ENCODE data around the gene DENND1B.
"Not testable (repeated sequence)": the region's sequence is repeated elsewhere in the genome, so short reads cannot be mapped to it uniquely, and the experiment has no call there.

DENND1B gene

GRCh38 chr1:197619008-197619640 is 156.2 kb downstream of the DENND1B start:
- no peak for DNase-seq

GRCh38 chr1:197618061-197618460 is 157.2 kb downstream of the DENND1B start:
- no peak for DNase-seq

DNA sequence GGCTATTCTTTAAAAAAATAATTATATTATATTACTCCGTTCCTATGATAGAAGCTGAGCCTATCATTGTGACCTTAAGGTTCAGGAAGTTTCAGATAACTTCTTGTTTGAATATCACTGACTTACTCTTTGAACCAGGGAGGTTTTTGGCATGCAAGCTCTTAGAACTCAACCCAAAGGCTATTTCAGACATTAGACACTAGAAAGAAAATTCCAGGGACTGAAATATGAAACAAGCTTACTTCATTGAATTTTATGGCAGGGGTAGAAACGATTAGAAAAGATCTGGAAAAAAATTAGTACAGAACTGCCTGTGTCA is 159.6 kb downstream of the DENND1B start:
- DNase-seq, result no peak

- DNase-seq, result no peak
Measured at GRCh38 chr1:197614916-197615692, 160.2 kb downstream of the DENND1B start.

GRCh38 chr1:197606168-197606845 is 169.0 kb downstream of the DENND1B start:
- no peak for DNase-seq

- DNase-seq, result no peak
Measured at GRCh38 chr1:197604302-197604701, 171.0 kb downstream of the DENND1B start.

DNA sequence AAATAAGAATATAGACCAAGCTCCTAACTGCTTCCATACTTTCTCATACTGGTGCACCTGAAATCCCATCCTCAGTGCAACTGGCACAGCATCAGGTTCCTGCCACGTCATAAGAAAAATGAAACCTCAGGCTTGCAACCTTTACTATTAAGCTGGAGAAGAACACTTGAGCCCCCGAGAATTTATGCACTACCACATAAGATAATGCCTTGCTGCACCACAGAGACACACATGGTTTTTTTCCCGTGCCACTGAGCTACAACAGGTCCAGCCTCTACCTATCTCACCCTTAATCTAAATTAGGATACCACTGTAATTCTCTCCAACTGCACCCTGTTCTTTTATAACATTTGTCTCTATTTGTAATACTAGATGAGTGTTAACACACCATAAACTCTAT is 174.5 kb downstream of the DENND1B start:
- DNase-seq, result no peak

GRCh38 chr1:197599789-197600188 is 175.5 kb downstream of the DENND1B start:
- DNase-seq, result no peak

- DNase-seq, result no peak
Measured at GRCh38 chr1:197598935-197599334, 176.3 kb downstream of the DENND1B start.

DNA sequence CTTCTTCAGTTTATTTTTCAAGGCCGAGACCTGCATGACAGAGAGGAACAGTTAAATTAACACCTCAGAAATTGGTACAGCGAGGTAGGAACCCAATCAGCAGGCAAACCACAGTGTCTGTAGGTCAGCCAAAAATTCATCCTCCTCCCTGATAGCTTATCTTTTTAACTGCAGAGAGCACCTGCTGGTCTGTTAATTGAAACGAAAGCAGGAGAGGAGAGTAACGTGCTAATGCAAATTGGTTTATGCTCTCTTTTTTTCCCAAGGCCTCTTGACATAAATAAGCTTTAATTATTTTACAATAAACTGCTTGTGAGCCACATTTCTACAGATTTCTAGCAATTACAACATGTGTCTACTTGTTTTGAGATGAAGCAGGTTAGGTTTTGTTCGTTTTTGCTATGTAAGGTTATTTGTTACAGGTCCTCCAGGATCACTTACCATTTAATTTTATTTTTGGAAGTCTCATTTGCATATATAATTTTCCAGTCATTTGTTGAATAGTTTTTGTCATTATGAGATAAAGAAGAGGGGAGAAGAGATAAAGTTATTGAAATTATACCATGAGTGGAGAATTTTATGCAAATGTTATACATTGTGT is 179.9 kb downstream of the DENND1B start:
- no peak for DNase-seq

DNA sequence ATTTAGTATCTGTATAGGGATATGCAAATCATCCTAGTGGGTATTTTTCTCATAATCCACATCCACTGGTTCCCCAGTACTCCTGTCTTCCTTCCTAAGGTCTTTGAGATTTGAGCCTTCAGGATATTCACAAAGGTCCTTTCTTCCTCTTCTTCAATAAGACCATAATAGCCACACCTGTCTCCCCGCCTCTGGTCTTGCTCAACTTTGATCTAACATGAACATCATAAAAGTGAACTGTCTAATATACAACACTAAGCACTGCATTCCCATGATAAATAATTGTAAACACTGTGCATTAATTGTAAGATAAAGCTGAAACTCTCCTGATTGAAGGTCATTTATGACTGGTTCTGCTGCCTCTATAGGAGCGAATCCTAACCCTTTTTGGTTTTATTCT is 184.6 kb downstream of the DENND1B start:
- DNase-seq, result no peak

DNA sequence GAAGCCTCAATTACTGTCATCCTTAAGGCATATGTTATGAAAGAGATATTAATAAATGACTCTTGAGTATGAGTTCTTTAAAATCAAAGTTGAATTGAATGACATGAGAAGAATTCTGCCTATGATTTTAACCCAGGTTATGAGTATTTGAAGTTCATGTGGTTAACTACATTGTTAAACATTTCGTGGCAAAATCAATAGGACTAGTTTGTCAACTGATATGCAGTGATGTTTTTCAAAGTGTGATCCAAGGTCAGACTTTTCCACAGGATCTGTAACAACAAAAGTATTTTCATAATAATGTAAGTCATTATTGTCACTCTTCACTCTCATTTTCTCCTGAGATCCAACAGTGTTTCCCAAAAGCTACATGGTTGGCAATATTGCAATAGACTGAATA is 189.5 kb downstream of the DENND1B start:
- no peak for DNase-seq

DNA sequence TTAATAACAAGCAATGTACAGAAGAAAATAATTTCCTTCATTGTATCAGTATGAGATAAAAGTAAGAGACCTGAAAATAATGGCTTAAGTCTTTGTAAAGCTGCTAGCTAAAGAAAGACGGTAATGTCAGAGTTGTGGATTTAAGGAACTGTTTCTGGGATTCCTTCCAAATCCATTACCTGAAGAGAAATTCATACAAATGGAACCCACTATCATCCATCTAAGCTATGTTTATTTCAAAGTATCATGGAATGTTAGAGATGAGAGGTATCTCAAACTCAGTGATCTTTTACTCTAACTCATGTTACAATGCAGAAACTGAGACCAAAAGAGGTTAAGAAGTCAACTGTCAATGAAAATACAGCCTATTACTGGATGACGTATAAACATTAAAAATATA is 197.7 kb downstream of the DENND1B start:
- no peak for DNase-seq

DNA sequence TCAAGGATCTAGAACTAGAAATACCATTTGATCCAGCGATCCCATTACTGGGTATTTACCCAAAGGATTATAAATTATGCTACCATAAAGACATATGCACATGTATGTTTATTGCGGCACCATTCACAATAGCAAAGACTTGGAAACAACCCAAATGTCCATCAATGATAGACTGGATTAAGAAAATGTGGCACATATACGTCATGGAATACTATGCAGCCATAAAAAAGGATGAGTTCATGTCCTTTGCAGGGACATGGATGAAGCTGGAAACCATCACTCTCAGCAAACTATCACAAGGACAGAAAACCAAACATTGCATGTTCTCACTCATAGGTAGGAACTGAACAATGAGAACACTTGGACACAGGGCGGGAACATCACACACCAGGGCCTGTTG is 199.7 kb downstream of the DENND1B start:
- not testable (repeated sequence) for DNase-seq

- no peak for DNase-seq
Measured at GRCh38 chr1:197572169-197572568, 203.1 kb downstream of the DENND1B start.

DNA sequence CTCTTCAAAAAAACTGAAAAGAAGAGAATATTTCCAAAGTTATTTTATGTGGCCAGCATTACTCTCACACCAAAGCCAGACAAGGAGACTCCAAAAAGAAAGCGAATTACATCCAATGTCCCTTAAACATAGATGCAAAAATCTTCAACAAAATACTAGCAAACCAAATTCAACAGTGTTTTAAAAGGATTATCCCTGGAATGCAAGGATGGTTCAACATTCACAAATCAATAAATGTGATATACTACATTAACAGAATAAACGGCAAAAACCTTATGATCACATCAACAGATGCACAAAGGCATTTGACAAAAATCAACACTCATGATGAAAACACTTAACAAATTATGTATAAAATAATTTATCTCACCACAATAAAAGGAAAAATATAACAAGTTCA is 207.8 kb downstream of the DENND1B start:
- no peak for DNase-seq

- DNase-seq, result no peak
Measured at GRCh38 chr1:197561041-197561440, 214.2 kb downstream of the DENND1B start.

- DNase-seq, result no peak
Measured at GRCh38 chr1:197559655-197560054, 215.6 kb downstream of the DENND1B start.

DNA sequence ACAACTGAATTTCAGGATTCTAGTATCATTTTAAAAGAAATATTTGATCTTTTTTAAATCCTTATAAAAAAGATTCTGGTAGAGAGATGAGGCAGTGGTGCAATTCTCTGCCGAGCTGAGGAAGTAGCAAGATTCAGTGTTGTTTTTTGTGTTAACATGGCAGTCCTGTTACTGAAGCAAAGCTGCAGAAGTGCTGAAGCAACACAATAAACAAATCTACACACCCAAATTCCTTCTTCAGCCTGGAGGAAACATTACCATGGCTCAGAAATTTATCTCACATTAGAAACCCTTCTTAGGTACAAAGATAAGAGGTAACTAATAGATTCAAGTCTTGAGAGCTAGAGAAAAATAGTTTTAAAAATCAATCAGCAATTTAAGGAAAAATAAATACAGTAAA is 216.0 kb downstream of the DENND1B start:
- no peak for DNase-seq

DNA sequence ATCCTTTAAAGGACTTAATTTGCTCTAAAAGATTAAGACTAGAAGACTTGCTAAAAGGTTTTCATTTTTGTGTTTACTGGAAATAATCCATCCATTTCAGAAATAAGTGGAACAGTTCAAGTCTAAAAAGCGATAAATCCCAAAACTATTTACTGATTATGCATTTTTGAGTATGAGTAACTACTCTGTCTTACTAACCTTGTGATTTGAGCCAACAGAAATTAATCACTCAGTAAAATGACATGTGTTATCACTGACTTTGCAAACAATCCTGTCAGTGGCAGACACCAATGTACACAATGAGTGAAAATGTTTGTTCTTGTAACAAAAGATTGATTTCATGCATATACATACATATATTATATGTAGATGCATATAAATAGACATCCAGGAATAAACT is 218.0 kb downstream of the DENND1B start:
- no peak for DNase-seq

DNA sequence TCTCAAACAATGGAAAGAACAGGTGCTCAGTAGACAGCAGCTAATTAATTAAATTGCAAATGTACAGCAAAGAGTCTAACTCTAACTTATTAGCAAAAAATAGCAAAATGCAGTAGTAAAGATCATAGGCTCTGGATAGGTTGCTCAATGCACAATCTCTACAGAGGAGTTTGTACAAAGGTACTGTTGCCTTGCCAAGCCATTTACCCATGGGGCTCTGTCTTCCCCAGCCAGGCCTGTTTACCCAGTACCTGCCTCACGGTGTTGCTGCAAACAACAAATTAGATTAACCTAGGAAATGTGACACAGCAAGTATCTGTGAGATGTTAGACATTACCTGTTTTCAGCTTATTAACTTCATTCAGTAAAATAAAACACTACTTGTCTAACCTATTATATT is 222.0 kb downstream of the DENND1B start:
- DNase-seq, result no peak

- no peak for DNase-seq
Measured at GRCh38 chr1:197546989-197547388, 228.3 kb downstream of the DENND1B start.

- DNase-seq, result no peak
Measured at GRCh38 chr1:197544553-197544952, 230.7 kb downstream of the DENND1B start.

- DNase-seq, result no peak
Measured at GRCh38 chr1:197544130-197544529, 231.2 kb downstream of the DENND1B start.

Data from T-helper 9 cell (primary cell).